ENCODE data around the gene SBNO1. TPM values are rescaled to one million over a fixed set of nuclear protein-coding genes. Genes with fewer than 3 reads are reported as not detected.
"Not testable (repeated sequence)": the region's sequence is repeated elsewhere in the genome, so short reads cannot be mapped to it uniquely, and the experiment has no call there.

Gene SBNO1
- polyA plus RNA-seq, 3 donors = 5.6 to 16.9 (median 11.4) TPM

DNA sequence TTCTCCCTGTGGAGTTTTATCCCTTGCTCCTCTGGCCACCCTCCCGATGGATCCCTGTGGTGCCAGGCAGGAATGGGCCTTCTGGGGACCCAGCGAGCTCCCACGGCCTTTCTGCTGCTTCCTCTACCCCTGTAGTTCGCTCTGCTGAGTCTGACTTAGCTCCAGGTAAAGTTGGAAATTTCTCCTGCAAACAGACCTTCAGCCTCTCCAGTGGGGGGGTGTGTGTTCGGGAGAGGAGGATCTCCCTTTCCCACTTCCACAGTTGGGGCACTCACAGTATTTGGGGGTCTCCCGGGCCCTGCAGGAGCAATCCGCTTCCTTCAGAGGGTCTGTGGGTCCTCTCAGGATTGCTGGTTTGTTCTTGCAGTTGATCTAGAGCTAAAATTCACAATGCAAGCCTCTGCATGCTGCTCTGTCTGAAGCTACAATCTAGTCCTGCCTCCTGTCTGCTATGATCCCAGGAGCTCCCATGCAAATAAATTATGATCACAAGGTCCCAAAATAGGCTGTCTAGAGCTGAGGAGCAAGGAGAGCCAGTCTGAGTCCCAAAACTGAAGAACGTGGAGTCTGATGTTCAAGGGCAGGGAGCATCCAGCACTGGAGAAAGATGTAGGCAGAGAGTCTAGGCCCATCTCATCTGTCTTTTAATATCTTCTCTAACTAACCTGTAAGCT, 113.1 kb downstream of the SBNO1 start:
- no peaks in the 10 kb centered on the region for H3K27me3 ChIP-seq (ENCODE audit: control insufficient read depth in 2 of 2, insufficient read depth in 2 of 2, low read length in 2 of 2)
- Mint-ChIP-seq H3K27ac (peak overlapping the region in 4 of 7 donors; percentile 9 to 78 (median 52)), H3K36me3 (peaks cover 42 to 54% of the 10 kb centered on the region in 2 donors), H3K9me3 (peaks cover 0 to 11% (median 6%) of the 10 kb centered on the region in 7 donors), H3K4me3 (no peak overlapping the region), H3K4me1 (peaks cover 16% of the 10 kb centered on the region), H3K27me3 (ENCODE audit: low read depth in 3 of 3) (no peaks in the 10 kb centered on the region)
- H4K20me1 ChIP-seq (ENCODE audit: insufficient read depth, low read length) = peaks cover 6% of the 10 kb centered on the region
- no peak overlapping the region for H3K4me3 ChIP-seq (replicated peaks in 1 of 3; ENCODE audit: low read depth in 2 of 3, low read length in 3 of 3)
- no peak overlapping the region for H3K4me2 ChIP-seq (replicated peaks; ENCODE audit: extremely low read depth, low read length, poor library complexity, severe bottlenecking)
- peaks cover 0 to 4% of the 10 kb centered on the region in 2 donors for H3K9me3 ChIP-seq (replicated peaks in 1 of 2; ENCODE audit: control insufficient read depth in 1 of 2, insufficient read depth in 1 of 2, low read length in 2 of 2)
- peak overlapping the region; percentile 15 for H3K9ac ChIP-seq (ENCODE audit: insufficient read depth, low read length, poor library complexity, severe bottlenecking)
- peaks cover 8% of the 10 kb centered on the region in 2 donors for H3K4me1 ChIP-seq (ENCODE audit: control insufficient read depth in 1 of 2, insufficient read depth in 2 of 2, low read length in 2 of 2)
- no peak for DNase-seq
- intact Hi-C loops (cut with micrococcal nuclease) = no loop called here
- no peak overlapping the region for H2AFZ ChIP-seq (ENCODE audit: insufficient read depth, low read depth, low read length, poor library complexity, severe bottlenecking)
- 90% methylated on average over 3 of the region's 8 CpGs for WGBS (ENCODE audit: insufficient coverage)
- peaks cover 32 to 47% of the 10 kb centered on the region in 2 donors for H3K36me3 ChIP-seq (replicated peaks in 1 of 2; ENCODE audit: control insufficient read depth in 1 of 2, insufficient read depth in 2 of 2, low read length in 2 of 2)
- peaks cover 57% of the 10 kb centered on the region for H3K79me2 ChIP-seq (ENCODE audit: insufficient read depth, low read length)
- no peak overlapping the region for H3K27ac ChIP-seq (ENCODE audit: low read depth in 1 of 2, low read length in 2 of 2)
- TF ChIP-seq, protein P1, sequence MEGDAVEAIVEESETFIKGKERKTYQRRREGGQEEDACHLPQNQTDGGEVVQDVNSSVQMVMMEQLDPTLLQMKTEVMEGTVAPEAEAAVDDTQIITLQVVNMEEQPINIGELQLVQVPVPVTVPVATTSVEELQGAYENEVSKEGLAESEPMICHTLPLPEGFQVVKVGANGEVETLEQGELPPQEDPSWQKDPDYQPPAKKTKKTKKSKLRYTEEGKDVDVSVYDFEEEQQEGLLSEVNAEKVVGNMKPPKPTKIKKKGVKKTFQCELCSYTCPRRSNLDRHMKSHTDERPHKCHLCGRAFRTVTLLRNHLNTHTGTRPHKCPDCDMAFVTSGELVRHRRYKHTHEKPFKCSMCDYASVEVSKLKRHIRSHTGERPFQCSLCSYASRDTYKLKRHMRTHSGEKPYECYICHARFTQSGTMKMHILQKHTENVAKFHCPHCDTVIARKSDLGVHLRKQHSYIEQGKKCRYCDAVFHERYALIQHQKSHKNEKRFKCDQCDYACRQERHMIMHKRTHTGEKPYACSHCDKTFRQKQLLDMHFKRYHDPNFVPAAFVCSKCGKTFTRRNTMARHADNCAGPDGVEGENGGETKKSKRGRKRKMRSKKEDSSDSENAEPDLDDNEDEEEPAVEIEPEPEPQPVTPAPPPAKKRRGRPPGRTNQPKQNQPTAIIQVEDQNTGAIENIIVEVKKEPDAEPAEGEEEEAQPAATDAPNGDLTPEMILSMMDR (IDR thresholded peaks at IDR 0.05) = no peak

DNA sequence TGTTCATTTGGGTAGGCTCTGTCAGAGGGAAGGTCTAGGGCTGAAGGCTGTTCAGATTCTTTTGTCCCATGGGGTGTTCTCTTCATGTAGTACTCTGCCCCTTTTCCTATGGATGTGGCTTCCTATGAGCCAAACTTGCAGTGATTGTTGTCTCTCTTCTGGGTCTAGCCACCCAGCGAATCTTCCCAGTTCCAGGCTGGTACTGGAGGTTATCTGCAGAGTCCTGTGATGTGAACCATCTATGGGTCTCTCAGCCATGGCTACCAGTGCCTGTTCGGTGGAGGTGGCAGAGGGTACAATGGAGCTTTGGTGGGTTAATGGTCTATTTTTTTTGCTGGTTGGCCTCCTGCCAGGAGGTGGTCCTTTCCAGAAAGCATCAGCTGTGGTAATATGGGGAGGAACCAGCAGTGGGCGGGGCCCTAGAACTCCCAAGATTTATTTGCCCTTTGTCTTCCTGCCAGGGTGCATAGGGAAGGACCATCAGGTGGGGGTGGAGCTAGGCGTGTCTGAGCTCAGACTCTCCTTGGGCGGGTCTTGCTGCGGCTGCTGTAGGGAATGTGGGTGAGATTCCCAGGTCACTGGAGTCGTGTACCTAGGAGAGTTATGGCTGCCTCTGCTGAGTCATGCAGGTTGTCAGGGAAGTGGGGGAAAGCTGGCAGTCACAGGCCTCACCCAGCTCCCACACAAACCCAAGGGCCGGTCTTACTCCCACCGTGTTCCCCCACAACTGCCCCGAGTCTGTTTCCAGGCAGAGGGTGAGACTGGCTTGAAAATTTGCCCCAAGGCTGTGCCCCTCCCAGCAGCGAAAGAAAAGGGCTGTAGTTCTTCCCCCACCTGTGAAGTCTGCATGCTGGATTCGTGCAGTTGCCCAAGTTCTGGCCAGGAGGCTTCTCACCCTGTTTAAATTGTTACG, 113.9 kb downstream of the SBNO1 start:
- peaks cover 8% of the 10 kb centered on the region in 2 donors for H3K4me1 ChIP-seq (ENCODE audit: control insufficient read depth in 1 of 2, insufficient read depth in 2 of 2, low read length in 2 of 2)
- peak overlapping the region in 1 of 2 donors; percentile 41 for H3K27ac ChIP-seq (ENCODE audit: low read depth in 1 of 2, low read length in 2 of 2)
- peaks cover 20% of the 10 kb centered on the region for H3K4me1 Mint-ChIP-seq
- no peak for DNase-seq
- H3K4me3 ChIP-seq (replicated peaks in 1 of 3; ENCODE audit: low read depth in 2 of 3, low read length in 3 of 3) = no peak overlapping the region
- intact Hi-C loops (cut with micrococcal nuclease) = no loop called here
- peaks cover 6% of the 10 kb centered on the region for H4K20me1 ChIP-seq (ENCODE audit: insufficient read depth, low read length)
- peak overlapping the region; percentile 15 for H3K9ac ChIP-seq (ENCODE audit: insufficient read depth, low read length, poor library complexity, severe bottlenecking)
- peaks cover 36 to 47% of the 10 kb centered on the region in 2 donors for H3K36me3 Mint-ChIP-seq
- peaks cover 0 to 3% (median 0%) of the 10 kb centered on the region in 3 donors for H3K27me3 Mint-ChIP-seq (ENCODE audit: low read depth in 3 of 3)
- WGBS (ENCODE audit: insufficient coverage) = 55% methylated on average over 10 of the region's 13 CpGs
- H3K36me3 ChIP-seq (replicated peaks in 1 of 2; ENCODE audit: control insufficient read depth in 1 of 2, insufficient read depth in 2 of 2, low read length in 2 of 2) = peaks cover 24 to 39% of the 10 kb centered on the region in 2 donors
- no peaks in the 10 kb centered on the region for H3K27me3 ChIP-seq (ENCODE audit: control insufficient read depth in 2 of 2, insufficient read depth in 2 of 2, low read length in 2 of 2)
- H3K4me2 ChIP-seq (replicated peaks; ENCODE audit: extremely low read depth, low read length, poor library complexity, severe bottlenecking) = no peak overlapping the region
- H2AFZ ChIP-seq (ENCODE audit: insufficient read depth, low read depth, low read length, poor library complexity, severe bottlenecking) = no peak overlapping the region
- peaks cover 64% of the 10 kb centered on the region for H3K79me2 ChIP-seq (ENCODE audit: insufficient read depth, low read length)
- H3K4me3 Mint-ChIP-seq = peak overlapping the region in 1 of 2 donors; percentile 30
- peaks cover 0 to 4% of the 10 kb centered on the region in 2 donors for H3K9me3 ChIP-seq (replicated peaks in 1 of 2; ENCODE audit: control insufficient read depth in 1 of 2, insufficient read depth in 1 of 2, low read length in 2 of 2)
- TF ChIP-seq, protein P1 (IDR thresholded peaks at IDR 0.05) = no peak
- peaks cover 0 to 11% (median 6%) of the 10 kb centered on the region in 7 donors for H3K9me3 Mint-ChIP-seq
- peak overlapping the region in 5 of 7 donors; percentile 10 to 59 (median 42) for H3K27ac Mint-ChIP-seq

DNA sequence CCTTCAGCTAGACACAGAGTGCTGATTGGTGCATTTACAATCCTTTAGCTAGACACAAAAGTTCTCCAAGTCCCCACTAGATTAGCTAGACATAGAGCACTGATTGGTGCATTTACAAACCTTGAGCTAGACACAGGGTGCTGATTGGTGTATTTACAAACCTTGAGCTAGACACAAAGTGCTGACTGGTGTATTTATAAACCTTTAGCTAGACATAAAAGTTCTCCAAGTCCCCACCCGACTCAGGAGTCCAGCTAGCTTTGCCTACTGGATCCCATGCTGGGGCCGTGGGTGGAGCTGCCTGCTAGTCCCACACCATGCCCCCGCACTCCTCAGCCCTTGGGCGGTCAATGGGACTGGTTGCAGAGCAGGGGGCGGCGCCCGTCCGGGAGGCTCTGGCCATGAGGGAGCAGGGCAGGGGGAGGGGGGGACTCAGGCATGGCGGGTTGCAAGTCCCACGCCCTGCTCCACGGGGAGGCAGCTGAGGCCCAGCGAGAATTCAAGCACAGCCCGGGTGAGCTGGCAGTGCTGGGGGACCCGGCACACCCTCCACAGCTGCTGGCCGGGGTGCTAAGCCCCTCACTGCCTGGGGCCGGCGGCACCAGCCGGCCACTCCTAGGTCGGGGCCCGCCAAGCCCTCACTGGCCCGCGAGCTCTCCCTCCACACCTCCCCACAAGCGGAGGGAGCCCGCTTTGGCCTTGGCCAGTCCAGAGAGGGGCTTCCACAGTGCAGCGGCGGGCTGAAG, 115.5 kb downstream of the SBNO1 start:
- H3K27me3 Mint-ChIP-seq (ENCODE audit: low read depth in 3 of 3); H3K27ac Mint-ChIP-seq; H3K4me2 ChIP-seq (replicated peaks; ENCODE audit: extremely low read depth, low read length, poor library complexity, severe bottlenecking); H4K20me1 ChIP-seq (ENCODE audit: insufficient read depth, low read length); intact Hi-C loops (cut with micrococcal nuclease); H3K9ac ChIP-seq (ENCODE audit: insufficient read depth, low read length, poor library complexity, severe bottlenecking); H3K9me3 ChIP-seq (replicated peaks in 1 of 2; ENCODE audit: control insufficient read depth in 1 of 2, insufficient read depth in 1 of 2, low read length in 2 of 2); DNase-seq; H3K4me3 Mint-ChIP-seq; H3K27me3 ChIP-seq (ENCODE audit: control insufficient read depth in 2 of 2, insufficient read depth in 2 of 2, low read length in 2 of 2); H3K4me3 ChIP-seq (replicated peaks in 1 of 3; ENCODE audit: low read depth in 2 of 3, low read length in 3 of 3); H3K4me1 ChIP-seq (ENCODE audit: control insufficient read depth in 1 of 2, insufficient read depth in 2 of 2, low read length in 2 of 2); H2AFZ ChIP-seq (ENCODE audit: insufficient read depth, low read depth, low read length, poor library complexity, severe bottlenecking); H3K27ac ChIP-seq (ENCODE audit: low read depth in 1 of 2, low read length in 2 of 2): not testable (repeated sequence)
- WGBS (ENCODE audit: insufficient coverage) = 97% methylated on average over 24 of the region's 26 CpGs
- peaks cover 12 to 23% of the 10 kb centered on the region in 2 donors for H3K36me3 ChIP-seq (replicated peaks in 1 of 2; ENCODE audit: control insufficient read depth in 1 of 2, insufficient read depth in 2 of 2, low read length in 2 of 2)
- Mint-ChIP-seq H3K9me3 (peaks cover 0 to 11% (median 6%) of the 10 kb centered on the region in 7 donors), H3K36me3 (peaks cover 23 to 34% of the 10 kb centered on the region in 2 donors), H3K4me1 (peaks cover 24% of the 10 kb centered on the region)
- H3K79me2 ChIP-seq (ENCODE audit: insufficient read depth, low read length) = peaks cover 66% of the 10 kb centered on the region

Data from CD14-positive monocyte (primary cell).